Astrocyte (in vitro differentiated cells and primary cell): ENCODE measurements around the gene INPP5E. TPM values are rescaled to one million over a fixed set of nuclear protein-coding genes. Genes with fewer than 3 reads are reported as not detected.

Experiments used
- DNase-seq: peaks from one replicate; pipeline ENCODE4 v3.0.0-alpha.2; 2010; ENCODE audit warnings: low read depth
- FAIRE-seq: peaks from 2 replicates; lab custom pipeline; 2011; peaks lifted over from hg19 to GRCh38; lab: Jason Lieb, UNC
- H2AFZ ChIP-seq: 2 replicates; pipeline ENCODE4 v1.6.0; 2012; ENCODE audit warnings: low read depth, low read length, inconsistent platforms
- H3K27ac ChIP-seq: 2 replicates; pipeline ENCODE4 v1.5.1; 2011; ENCODE audit warnings: low read depth, low read length, inconsistent platforms
- H3K27me3 ChIP-seq: 2 replicates; pipeline ENCODE4 v1.6.0; 2011; ENCODE audit warnings: low read length, inconsistent platforms; ENCODE audit not compliant: insufficient read depth
- H3K36me3 ChIP-seq: 2 replicates; pipeline ENCODE4 v1.5.1; 2011; ENCODE audit warnings: low read length, inconsistent platforms; ENCODE audit not compliant: insufficient read depth
- H3K4me1 ChIP-seq: 2 replicates; pipeline ENCODE4 v1.5.1; 2011; ENCODE audit warnings: low read length, inconsistent platforms; ENCODE audit not compliant: insufficient read depth
- H3K4me2 ChIP-seq: 2 replicates; pipeline ENCODE4 v1.6.0; 2012; ENCODE audit warnings: low read length, inconsistent platforms
- H3K4me3 ChIP-seq: 2 replicates; pipeline ENCODE4 v1.5.1; 2011; ENCODE audit warnings: low read depth, mild to moderate bottlenecking, low read length, inconsistent platforms; ENCODE audit not compliant: insufficient read depth
- H3K79me2 ChIP-seq: 2 replicates; pipeline ENCODE4 v1.6.0; 2012; ENCODE audit warnings: mild to moderate bottlenecking, low read length, inconsistent platforms; ENCODE audit not compliant: insufficient read depth
- H3K9ac ChIP-seq: 2 replicates; pipeline ENCODE4 v1.6.0; 2012; ENCODE audit warnings: mild to moderate bottlenecking, low read length, inconsistent platforms
- H3K9me3 ChIP-seq: 2 replicates; pipeline ENCODE4 v1.5.1; 2012; ENCODE audit warnings: low read depth, mild to moderate bottlenecking, low read length, inconsistent platforms; ENCODE audit not compliant: insufficient read depth
- H4K20me1 ChIP-seq: 2 replicates; pipeline ENCODE4 v1.6.0; 2012; ENCODE audit warnings: low read length, inconsistent platforms; ENCODE audit not compliant: insufficient read depth
- H3K27ac Mint-ChIP-seq: one replicate; pipeline ENCODE4 v1.8.0; 2021; ENCODE audit warnings: mild to moderate bottlenecking, mixed read lengths; ENCODE audit not compliant: unreplicated experiment
- H3K27me3 Mint-ChIP-seq: one replicate; pipeline ENCODE4 v1.8.0; 2021; ENCODE audit warnings: low read depth, mixed read lengths; ENCODE audit not compliant: unreplicated experiment
- H3K36me3 Mint-ChIP-seq: one replicate; pipeline ENCODE4 v1.8.0; 2021; ENCODE audit warnings: low read depth, mixed read lengths; ENCODE audit not compliant: unreplicated experiment
- H3K4me1 Mint-ChIP-seq: one replicate; pipeline ENCODE4 v1.8.0; 2021; ENCODE audit warnings: low read depth, mixed read lengths; ENCODE audit not compliant: unreplicated experiment
- H3K4me3 Mint-ChIP-seq: one replicate; pipeline ENCODE4 v1.8.0; 2021; ENCODE audit warnings: mild to moderate bottlenecking, moderate library complexity, mixed read lengths; ENCODE audit not compliant: unreplicated experiment
- H3K9me3 Mint-ChIP-seq: one replicate; pipeline ENCODE4 v1.8.0; 2021; ENCODE audit warnings: mild to moderate bottlenecking, mixed read lengths; ENCODE audit not compliant: unreplicated experiment
- EZH2 ChIP-seq: IDR thresholded peaks from 2 replicates; pipeline ENCODE4 v1.6.1; 2012; ENCODE audit warnings: mild to moderate bottlenecking, low read length, inconsistent platforms; ENCODE audit not compliant: insufficient read depth
- total RNA-seq: library from RNA; stranded (reverse); gene quantifications from 2 replicates; pipeline ENCODE4 v1.2.1, GENCODE V29; 2021
- TF ChIP-seq, protein P1 (sequence below): IDR thresholded peaks from 2 replicates; pipeline ENCODE4 v1.5.1; 2011; ENCODE audit warnings: low read depth, mild to moderate bottlenecking, inconsistent platforms, low read length, moderate library complexity; ENCODE audit not compliant: insufficient read depth

The INPP5E gene
- total RNA-seq, 1 donor from 2014 or later = 13.2 TPM

DNA sequence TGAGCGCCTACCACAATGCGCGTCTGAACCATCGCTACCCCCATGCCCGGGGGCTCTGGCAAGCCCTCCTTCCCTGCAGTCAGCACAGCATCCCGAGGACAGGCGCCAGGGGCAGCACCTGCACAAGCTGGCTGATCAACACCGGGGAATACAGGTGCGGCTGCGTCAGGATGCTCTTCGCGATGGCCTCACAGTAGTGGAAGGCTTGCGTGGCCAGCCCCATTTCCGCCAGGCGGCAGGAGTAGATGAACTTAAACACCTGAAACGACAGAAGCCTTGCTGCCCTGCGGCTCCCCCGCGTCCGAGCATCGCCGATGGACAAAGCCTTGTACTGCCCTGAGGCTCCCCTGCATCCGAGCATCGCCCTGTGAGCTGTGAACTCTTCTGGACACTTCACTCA lies 17.7 kb upstream of the INPP5E start:
- H2AFZ ChIP-seq = no peak overlapping the region
- no peaks in the 10 kb centered on the region for H3K27me3 Mint-ChIP-seq
- no peak overlapping the region for H3K4me3 ChIP-seq
- H3K4me3 Mint-ChIP-seq = no peak overlapping the region
- H4K20me1 ChIP-seq = peaks cover 68% of the 10 kb centered on the region
- DNase-seq = no peak
- no peak overlapping the region for H3K27ac ChIP-seq
- FAIRE-seq = no peak
- no peak overlapping the region for H3K4me2 ChIP-seq
- TF ChIP-seq, protein P1, sequence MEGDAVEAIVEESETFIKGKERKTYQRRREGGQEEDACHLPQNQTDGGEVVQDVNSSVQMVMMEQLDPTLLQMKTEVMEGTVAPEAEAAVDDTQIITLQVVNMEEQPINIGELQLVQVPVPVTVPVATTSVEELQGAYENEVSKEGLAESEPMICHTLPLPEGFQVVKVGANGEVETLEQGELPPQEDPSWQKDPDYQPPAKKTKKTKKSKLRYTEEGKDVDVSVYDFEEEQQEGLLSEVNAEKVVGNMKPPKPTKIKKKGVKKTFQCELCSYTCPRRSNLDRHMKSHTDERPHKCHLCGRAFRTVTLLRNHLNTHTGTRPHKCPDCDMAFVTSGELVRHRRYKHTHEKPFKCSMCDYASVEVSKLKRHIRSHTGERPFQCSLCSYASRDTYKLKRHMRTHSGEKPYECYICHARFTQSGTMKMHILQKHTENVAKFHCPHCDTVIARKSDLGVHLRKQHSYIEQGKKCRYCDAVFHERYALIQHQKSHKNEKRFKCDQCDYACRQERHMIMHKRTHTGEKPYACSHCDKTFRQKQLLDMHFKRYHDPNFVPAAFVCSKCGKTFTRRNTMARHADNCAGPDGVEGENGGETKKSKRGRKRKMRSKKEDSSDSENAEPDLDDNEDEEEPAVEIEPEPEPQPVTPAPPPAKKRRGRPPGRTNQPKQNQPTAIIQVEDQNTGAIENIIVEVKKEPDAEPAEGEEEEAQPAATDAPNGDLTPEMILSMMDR = no peak
- no peak for TF ChIP-seq EZH2
- no peaks in the 10 kb centered on the region for H3K4me1 ChIP-seq
- no peak overlapping the region for H3K9ac ChIP-seq
- H3K36me3 ChIP-seq = peaks cover 41% of the 10 kb centered on the region
- peaks cover 28% of the 10 kb centered on the region for H3K79me2 ChIP-seq
- peaks cover 34% of the 10 kb centered on the region for H3K36me3 Mint-ChIP-seq
- H3K27me3 ChIP-seq = no peaks in the 10 kb centered on the region
- no peaks in the 10 kb centered on the region for H3K4me1 Mint-ChIP-seq
- no peaks in the 10 kb centered on the region for H3K9me3 ChIP-seq
- no peak overlapping the region for H3K27ac Mint-ChIP-seq
- no peaks in the 10 kb centered on the region for H3K9me3 Mint-ChIP-seq

DNA sequence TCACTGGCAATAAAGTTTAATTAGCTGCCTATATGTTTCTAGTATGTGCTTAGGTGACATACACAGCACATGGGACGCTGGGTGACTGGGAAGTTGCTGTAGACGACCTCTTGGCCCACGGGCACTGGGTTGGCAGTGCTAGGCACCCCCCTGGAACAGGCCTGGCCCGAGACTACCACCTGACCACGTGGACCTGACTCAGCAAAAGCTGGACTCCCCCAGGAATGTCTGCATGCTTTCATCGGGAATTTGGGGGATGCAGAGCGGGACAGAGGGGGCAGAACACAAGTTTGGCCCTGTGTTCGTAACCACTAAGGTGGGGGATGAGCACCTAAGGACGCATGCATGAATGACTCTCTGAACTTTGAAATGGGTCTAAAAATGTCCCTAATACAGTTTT lies 16.6 kb upstream of the INPP5E start:
- no peaks in the 10 kb centered on the region for H3K9me3 ChIP-seq
- H3K36me3 Mint-ChIP-seq = peaks cover 34% of the 10 kb centered on the region
- peak overlapping the region; percentile 53 for H3K27ac Mint-ChIP-seq

More for the DNA sequence above, 16.6 kb upstream of the INPP5E start:
- Histone ChIP-seq H2AFZ (no peak overlapping the region), H3K4me2 (no peak overlapping the region), H3K27ac (no peak overlapping the region), H3K4me3 (no peak overlapping the region), H3K9ac (no peak overlapping the region), H3K4me1 (no peaks in the 10 kb centered on the region), H3K79me2 (peaks cover 21% of the 10 kb centered on the region), H4K20me1 (peaks cover 63% of the 10 kb centered on the region), H3K27me3 (no peaks in the 10 kb centered on the region), H3K36me3 (peaks cover 38% of the 10 kb centered on the region)
- Mint-ChIP-seq H3K9me3 (no peaks in the 10 kb centered on the region), H3K4me1 (no peaks in the 10 kb centered on the region), H3K4me3 (no peak overlapping the region), H3K27me3 (no peaks in the 10 kb centered on the region)
- FAIRE-seq (no peak), DNase-seq (no peak)
- TF ChIP-seq EZH2 = no peak
- TF ChIP-seq, protein P1 = no peak
